ENCODE results near the gene USP15. TPM values are rescaled to one million over a fixed set of nuclear protein-coding genes. Genes with fewer than 3 reads are reported as not detected.

Gene USP15
- total RNA-seq, 4 donors from 2014 or later = 70.8 to 99.4 (median 77.9) TPM

DNA sequence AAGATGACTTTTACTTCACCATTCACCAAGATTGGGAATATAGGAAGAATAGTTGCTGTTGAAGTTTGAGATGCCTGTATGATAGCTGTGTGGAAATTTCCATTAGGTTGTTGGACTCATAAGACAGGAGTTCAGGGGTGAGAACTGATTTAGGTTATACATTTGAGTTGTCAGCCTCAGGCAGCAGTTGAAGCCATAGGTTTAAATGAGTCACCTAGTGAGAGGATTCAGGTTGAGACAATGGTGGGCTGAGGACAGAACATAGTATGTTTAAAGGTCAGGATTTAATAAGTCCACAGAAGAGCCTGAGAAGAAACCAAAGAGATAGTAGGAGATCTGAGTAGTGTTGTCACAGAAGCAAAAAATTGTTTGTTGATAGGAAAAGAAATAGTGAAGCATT lies 142.8 kb downstream of the USP15 start:
- TF ChIP-seq POLR2A (IDR thresholded peaks at IDR 0.05) (no peak), EP300 (IDR thresholded peaks at IDR 0.05) (no peak)
- TF ChIP-seq, protein P1, sequence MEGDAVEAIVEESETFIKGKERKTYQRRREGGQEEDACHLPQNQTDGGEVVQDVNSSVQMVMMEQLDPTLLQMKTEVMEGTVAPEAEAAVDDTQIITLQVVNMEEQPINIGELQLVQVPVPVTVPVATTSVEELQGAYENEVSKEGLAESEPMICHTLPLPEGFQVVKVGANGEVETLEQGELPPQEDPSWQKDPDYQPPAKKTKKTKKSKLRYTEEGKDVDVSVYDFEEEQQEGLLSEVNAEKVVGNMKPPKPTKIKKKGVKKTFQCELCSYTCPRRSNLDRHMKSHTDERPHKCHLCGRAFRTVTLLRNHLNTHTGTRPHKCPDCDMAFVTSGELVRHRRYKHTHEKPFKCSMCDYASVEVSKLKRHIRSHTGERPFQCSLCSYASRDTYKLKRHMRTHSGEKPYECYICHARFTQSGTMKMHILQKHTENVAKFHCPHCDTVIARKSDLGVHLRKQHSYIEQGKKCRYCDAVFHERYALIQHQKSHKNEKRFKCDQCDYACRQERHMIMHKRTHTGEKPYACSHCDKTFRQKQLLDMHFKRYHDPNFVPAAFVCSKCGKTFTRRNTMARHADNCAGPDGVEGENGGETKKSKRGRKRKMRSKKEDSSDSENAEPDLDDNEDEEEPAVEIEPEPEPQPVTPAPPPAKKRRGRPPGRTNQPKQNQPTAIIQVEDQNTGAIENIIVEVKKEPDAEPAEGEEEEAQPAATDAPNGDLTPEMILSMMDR (IDR thresholded peaks at IDR 0.05) = no peak
- DNase-seq (ENCODE audit: low spot score in 2 of 2) = no peak
- Histone ChIP-seq H3K9me3 (no peaks in the 10 kb centered on the region), H3K36me3 (peaks cover 0 to 49% (median 0%) of the 10 kb centered on the region in 3 donors), H3K4me3 (no peak overlapping the region), H3K27me3 (no peaks in the 10 kb centered on the region), H3K4me1 (no peaks in the 10 kb centered on the region), H3K27ac (no peak overlapping the region)

DNA sequence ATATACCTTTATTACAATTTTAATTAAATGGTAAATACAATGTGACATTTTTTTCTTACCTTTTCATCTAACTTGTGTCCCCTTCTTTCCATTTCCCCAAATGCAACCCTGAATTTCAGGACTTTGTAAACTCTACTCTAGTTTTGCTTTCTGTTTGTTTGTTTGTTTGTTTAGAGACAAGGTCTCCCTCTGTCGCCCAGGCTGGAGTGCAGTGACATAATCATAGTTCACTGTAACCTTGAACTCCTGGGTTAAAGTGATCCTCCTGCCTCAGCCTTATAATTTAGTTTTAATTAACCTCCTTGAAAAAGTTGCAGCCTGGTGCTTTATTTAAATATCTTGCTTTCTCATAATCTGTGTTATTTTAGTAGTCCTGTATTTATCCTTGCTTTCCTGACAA lies 147.4 kb downstream of the USP15 start:
- no peak for DNase-seq (ENCODE audit: low spot score in 2 of 2)
- no peak overlapping the region for H3K4me3 ChIP-seq
- no peaks in the 10 kb centered on the region for H3K9me3 ChIP-seq
- WGBS, 2 donors = 83 to 88% methylated on average over 1 of the region's 1 CpG
- no peak for TF ChIP-seq POLR2A (IDR thresholded peaks at IDR 0.05)
- TF ChIP-seq, protein P1 (IDR thresholded peaks at IDR 0.05) = no peak
- TF ChIP-seq EP300 (IDR thresholded peaks at IDR 0.05) = no peak
- H3K4me1 ChIP-seq = no peaks in the 10 kb centered on the region
- no peak overlapping the region for H3K27ac ChIP-seq
- H3K27me3 ChIP-seq = no peaks in the 10 kb centered on the region
- peaks cover 0 to 45% (median 0%) of the 10 kb centered on the region in 3 donors for H3K36me3 ChIP-seq

DNA sequence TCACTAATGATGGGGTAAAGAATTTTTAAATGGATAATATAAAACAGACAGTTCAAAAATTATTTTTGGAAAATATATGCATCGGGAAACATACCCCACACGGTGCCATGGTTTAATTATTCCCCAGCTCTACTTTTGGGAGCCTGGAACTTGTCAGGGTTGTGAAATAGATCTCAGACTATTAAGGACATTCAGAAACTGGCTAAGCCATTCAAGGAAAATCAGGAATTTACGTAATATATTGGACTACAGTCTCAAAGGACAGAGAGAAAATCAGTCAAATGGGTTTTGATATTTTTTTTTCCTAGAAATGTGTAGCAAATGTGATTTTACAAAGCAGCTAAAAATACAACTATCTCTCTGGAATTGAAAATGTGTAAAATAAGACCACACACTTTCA lies 148.9 kb downstream of the USP15 start:
- no peak for TF ChIP-seq POLR2A (IDR thresholded peaks at IDR 0.05)
- TF ChIP-seq, protein P1 (IDR thresholded peaks at IDR 0.05) = no peak
- no peak for TF ChIP-seq EP300 (IDR thresholded peaks at IDR 0.05)
- no peaks in the 10 kb centered on the region for H3K4me1 ChIP-seq
- H3K27me3 ChIP-seq = no peaks in the 10 kb centered on the region
- peaks cover 0 to 32% (median 0%) of the 10 kb centered on the region in 3 donors for H3K36me3 ChIP-seq
- no peak overlapping the region for H3K4me3 ChIP-seq
- H3K27ac ChIP-seq = no peak overlapping the region
- 74 to 75% methylated on average over 3 of the region's 3 CpGs for WGBS, 2 donors
- no peak for DNase-seq (ENCODE audit: low spot score in 2 of 2)
- no peaks in the 10 kb centered on the region for H3K9me3 ChIP-seq

DNA sequence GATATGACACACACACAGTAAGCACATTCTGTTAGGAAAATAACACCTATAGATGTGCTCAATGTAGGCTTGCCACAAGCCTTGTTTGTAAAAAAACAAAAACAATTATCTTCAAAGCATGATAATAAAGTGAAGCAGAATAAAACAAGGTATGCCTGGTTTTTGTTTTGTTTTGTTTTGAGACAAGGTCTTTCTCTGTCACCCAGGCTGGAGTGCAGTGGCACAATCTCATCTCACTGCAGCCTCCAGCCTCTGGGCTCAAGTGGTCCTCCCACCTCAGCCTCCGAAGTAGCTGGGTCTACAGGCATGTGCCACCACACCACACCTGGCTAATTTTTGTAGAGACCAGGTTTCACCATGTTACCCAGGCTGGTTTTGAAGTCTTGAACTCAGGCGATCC lies 154.0 kb downstream of the USP15 start:
- WGBS, 2 donors = 100% methylated on average over 2 of the region's 2 CpGs
- no peaks in the 10 kb centered on the region for H3K27me3 ChIP-seq
- peaks cover 0 to 3% (median 0%) of the 10 kb centered on the region in 4 donors for H3K9me3 ChIP-seq
- H3K36me3 ChIP-seq = peaks cover 0 to 8% (median 0%) of the 10 kb centered on the region in 3 donors
- no peaks in the 10 kb centered on the region for H3K4me1 ChIP-seq
- TF ChIP-seq EP300 (IDR thresholded peaks at IDR 0.05) = no peak
- TF ChIP-seq, protein P1 (IDR thresholded peaks at IDR 0.05) = no peak
- TF ChIP-seq POLR2A (IDR thresholded peaks at IDR 0.05) = no peak
- H3K4me3 ChIP-seq = no peak overlapping the region
- DNase-seq (ENCODE audit: low spot score in 2 of 2) = no peak
- no peak overlapping the region for H3K27ac ChIP-seq

DNA sequence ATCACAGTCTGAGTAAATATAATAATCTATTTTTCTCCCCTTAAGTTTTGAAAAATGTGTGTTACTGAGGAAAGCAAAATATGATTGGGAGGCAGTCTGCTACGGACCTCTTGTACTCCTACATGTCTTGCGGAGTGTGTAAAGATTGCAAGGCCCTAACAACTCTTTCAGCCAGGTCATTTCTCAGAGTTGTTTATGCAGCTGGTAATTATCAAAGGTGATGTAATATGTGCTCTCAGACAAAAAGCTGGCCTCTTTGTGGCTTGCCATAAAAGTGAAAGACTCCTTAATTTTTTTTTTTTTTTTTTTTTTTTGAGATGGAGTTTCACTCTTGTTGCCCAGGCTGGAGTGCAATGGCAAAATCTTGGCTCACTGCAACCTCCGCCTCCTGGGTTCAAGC lies 165.9 kb downstream of the USP15 start:
- H3K9me3 ChIP-seq = peaks cover 0 to 40% (median 5%) of the 10 kb centered on the region in 4 donors
- H3K27ac ChIP-seq = no peak overlapping the region
- no peaks in the 10 kb centered on the region for H3K36me3 ChIP-seq
- WGBS, 2 donors = 79 to 85% methylated on average over 3 of the region's 3 CpGs
- no peak for TF ChIP-seq EP300 (IDR thresholded peaks at IDR 0.05)
- TF ChIP-seq, protein P1 (IDR thresholded peaks at IDR 0.05) = no peak
- TF ChIP-seq POLR2A (IDR thresholded peaks at IDR 0.05) = no peak
- peaks cover 0 to 7% of the 10 kb centered on the region in 2 donors for H3K27me3 ChIP-seq
- H3K4me3 ChIP-seq = no peak overlapping the region
- no peaks in the 10 kb centered on the region for H3K4me1 ChIP-seq
- DNase-seq (ENCODE audit: low spot score in 2 of 2) = no peak

All from tibial nerve (tissue), 4 donors.